Effector memory CD4-positive, alpha-beta T cell (primary cell): ENCODE results near the gene GP5.

Experiments used
- DNase-seq, 3 donors: peaks; one replicate each; pipeline ENCODE4 v3.0.0-alpha.2; 2020
- H3K27ac ChIP-seq: 2 replicates; pipeline ENCODE4 v1.7.0; 2013; ENCODE audit warnings: mild to moderate bottlenecking, low read length, moderate library complexity; ENCODE audit not compliant: insufficient read depth, poor library complexity, severe bottlenecking
- H3K27me3 ChIP-seq: replicated peaks from 2 replicates; pipeline ENCODE4 v1.7.0; 2013; ENCODE audit warnings: mild to moderate bottlenecking, low read length; ENCODE audit not compliant: insufficient read depth, control insufficient read depth, poor library complexity, severe bottlenecking
- H3K36me3 ChIP-seq: 2 replicates; pipeline ENCODE4 v1.7.0; 2013; ENCODE audit warnings: mild to moderate bottlenecking, low read length, moderate library complexity; ENCODE audit not compliant: control insufficient read depth, insufficient read depth
- H3K4me1 ChIP-seq: 2 replicates; pipeline ENCODE4 v1.7.0; 2013; ENCODE audit warnings: low read length, mild to moderate bottlenecking; ENCODE audit not compliant: control insufficient read depth, insufficient read depth, poor library complexity, severe bottlenecking
- H3K4me3 ChIP-seq: 2 replicates; pipeline ENCODE4 v1.7.0; 2013; ENCODE audit warnings: low read length, low read depth, mild to moderate bottlenecking; ENCODE audit not compliant: insufficient read depth, poor library complexity, severe bottlenecking
- H3K9me3 ChIP-seq: 2 replicates; pipeline ENCODE4 v1.7.0; 2013; ENCODE audit warnings: mild to moderate bottlenecking, low read length, moderate library complexity; ENCODE audit not compliant: control insufficient read depth

GP5 gene

DNA sequence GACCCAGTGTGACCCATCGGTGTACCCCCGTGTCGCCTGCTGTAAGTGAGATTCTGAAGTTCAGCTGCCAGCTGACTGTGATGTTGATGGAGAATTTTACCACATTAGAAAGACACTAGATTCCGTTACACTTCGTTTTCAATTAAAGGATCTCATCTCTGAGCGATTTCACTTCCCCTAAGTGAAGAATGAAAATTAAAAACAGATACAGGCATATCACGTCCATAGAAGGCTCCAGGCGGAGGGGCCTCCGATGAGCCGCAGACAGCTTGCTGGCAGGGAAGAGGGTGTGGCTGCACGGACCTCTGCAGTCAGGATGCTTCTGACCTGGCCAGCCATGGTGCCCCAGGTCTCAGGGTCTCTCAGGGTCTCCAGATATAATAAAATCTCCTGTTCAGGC lies 41.4 kb downstream of the GP5 start:
- H3K27me3 ChIP-seq: no peaks in the 10 kb centered on the region

GRCh38 chr3:194355379-194355778 lies 43.7 kb downstream of the GP5 start:
- H3K9me3 ChIP-seq: no peaks in the 10 kb centered on the region
- no peaks in the 10 kb centered on the region for H3K36me3 ChIP-seq
- H3K4me1 ChIP-seq: no peaks in the 10 kb centered on the region
- H3K27me3 ChIP-seq: no peaks in the 10 kb centered on the region
- no peak overlapping the region for H3K4me3 ChIP-seq
- DNase-seq: no peak
- H3K27ac ChIP-seq: no peak overlapping the region

More for the DNA sequence above, 41.4 kb downstream of the GP5 start:
- Histone ChIP-seq H3K4me3 (no peak overlapping the region), H3K27ac (no peak overlapping the region), H3K4me1 (no peaks in the 10 kb centered on the region), H3K9me3 (no peaks in the 10 kb centered on the region), H3K36me3 (no peaks in the 10 kb centered on the region)
- DNase-seq: no peak

- H3K27ac ChIP-seq: no peak overlapping the region
- no peaks in the 10 kb centered on the region for H3K36me3 ChIP-seq
- DNase-seq: no peak
- H3K9me3 ChIP-seq: no peaks in the 10 kb centered on the region
- no peaks in the 10 kb centered on the region for H3K27me3 ChIP-seq
- H3K4me3 ChIP-seq: no peak overlapping the region
- H3K4me1 ChIP-seq: no peaks in the 10 kb centered on the region
Observed at GRCh38 chr3:194354315-194354714, 44.8 kb downstream of the GP5 start.

GRCh38 chr3:194352667-194353246 lies 46.3 kb downstream of the GP5 start:
- Histone ChIP-seq H3K4me1 (no peaks in the 10 kb centered on the region), H3K27ac (no peak overlapping the region), H3K9me3 (no peaks in the 10 kb centered on the region), H3K4me3 (no peak overlapping the region), H3K36me3 (no peaks in the 10 kb centered on the region), H3K27me3 (no peaks in the 10 kb centered on the region)
- no peak for DNase-seq

- H3K9me3 ChIP-seq: no peaks in the 10 kb centered on the region
- no peak overlapping the region for H3K27ac ChIP-seq
- DNase-seq: no peak
- no peaks in the 10 kb centered on the region for H3K36me3 ChIP-seq
- H3K27me3 ChIP-seq: no peaks in the 10 kb centered on the region
- H3K4me3 ChIP-seq: no peak overlapping the region
- no peaks in the 10 kb centered on the region for H3K4me1 ChIP-seq
Observed at GRCh38 chr3:194351952-194352536, 47.0 kb downstream of the GP5 start.

GRCh38 chr3:194351080-194351672 lies 47.9 kb downstream of the GP5 start, which contains the start of gene CPN2:
CPN2 (minus strand) TSS chr3:194351328; CDS start chr3:194342702, 8,626 bp downstream.
- no peaks in the 10 kb centered on the region for H3K36me3 ChIP-seq
- H3K9me3 ChIP-seq: no peaks in the 10 kb centered on the region
- no peak within 1 kb of the TSS for H3K27ac ChIP-seq
- no peaks in the 10 kb centered on the region for H3K27me3 ChIP-seq
- no peak within 1 kb of the TSS for H3K4me3 ChIP-seq
- H3K4me1 ChIP-seq: no peaks in the 10 kb centered on the region
- no peak for DNase-seq

- Histone ChIP-seq H3K36me3 (no peaks in the 10 kb centered on the region), H3K4me3 (no peak overlapping the region), H3K9me3 (no peaks in the 10 kb centered on the region), H3K27ac (no peak overlapping the region), H3K4me1 (no peaks in the 10 kb centered on the region), H3K27me3 (no peaks in the 10 kb centered on the region)
- no peak for DNase-seq
Observed at GRCh38 chr3:194350726-194351071, 48.4 kb downstream of the GP5 start.

GRCh38 chr3:194348354-194348753 lies 50.7 kb downstream of the GP5 start:
- no peak overlapping the region for H3K4me3 ChIP-seq
- no peaks in the 10 kb centered on the region for H3K9me3 ChIP-seq
- no peaks in the 10 kb centered on the region for H3K27me3 ChIP-seq
- no peak overlapping the region for H3K27ac ChIP-seq
- no peaks in the 10 kb centered on the region for H3K36me3 ChIP-seq
- DNase-seq: no peak
- no peaks in the 10 kb centered on the region for H3K4me1 ChIP-seq

DNA sequence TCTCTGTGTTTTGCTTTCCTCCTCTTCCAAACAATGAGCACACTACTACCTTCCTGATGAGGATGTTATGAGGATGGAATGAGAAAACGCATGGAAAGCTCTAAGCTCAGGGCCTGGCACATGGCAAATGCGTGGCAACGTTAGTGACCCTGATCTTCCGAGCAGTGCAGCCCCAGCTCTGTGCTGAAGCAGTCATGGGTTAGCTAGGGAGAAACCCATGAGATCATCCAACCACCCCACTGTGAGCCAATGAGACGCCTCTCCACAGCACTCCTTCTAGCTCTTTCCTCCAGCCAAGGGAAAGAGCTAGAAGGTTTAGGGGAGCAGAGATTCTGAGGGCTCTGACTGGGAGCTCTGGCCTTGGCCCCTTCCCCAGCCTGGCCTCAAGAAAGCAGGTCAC lies 52.4 kb downstream of the GP5 start:
- DNase-seq: no peak
- Histone ChIP-seq H3K27ac (no peak overlapping the region), H3K4me3 (no peak overlapping the region), H3K9me3 (no peaks in the 10 kb centered on the region), H3K27me3 (no peaks in the 10 kb centered on the region), H3K4me1 (no peaks in the 10 kb centered on the region), H3K36me3 (no peaks in the 10 kb centered on the region)

DNA sequence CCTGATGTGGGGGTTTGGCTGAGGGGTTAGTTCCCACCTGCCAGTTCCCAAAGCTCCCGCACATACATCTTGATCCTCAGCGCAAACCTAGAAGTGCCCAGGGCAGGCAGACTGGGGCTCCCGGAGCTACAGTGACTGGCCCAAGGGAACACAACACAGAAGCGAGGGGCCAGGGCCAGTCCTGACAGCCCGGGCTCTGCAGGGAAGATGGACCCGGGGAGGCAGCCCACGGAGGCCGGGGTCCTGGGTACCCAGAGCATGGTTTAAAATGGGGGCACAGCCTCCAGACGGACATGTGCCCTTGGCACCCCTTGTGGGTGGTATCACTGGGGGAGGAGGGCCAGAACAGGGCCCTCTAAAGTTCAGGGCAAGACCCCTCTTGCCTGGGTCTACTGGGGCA lies 53.0 kb downstream of the GP5 start:
- no peaks in the 10 kb centered on the region for H3K36me3 ChIP-seq
- no peaks in the 10 kb centered on the region for H3K4me1 ChIP-seq
- no peak for DNase-seq
- H3K4me3 ChIP-seq: no peak overlapping the region
- no peaks in the 10 kb centered on the region for H3K27me3 ChIP-seq
- no peaks in the 10 kb centered on the region for H3K9me3 ChIP-seq
- no peak overlapping the region for H3K27ac ChIP-seq
